Stimulated activated CD4-positive, alpha-beta T cell treated with anti-CD3 and anti-CD28 coated beads, Interleukin-2, amount 100 ng/mL, for 4 hours (primary cell): ENCODE data around the gene PFN3.
"Not testable (repeated sequence)": the region's sequence is repeated elsewhere in the genome, so short reads cannot be mapped to it uniquely, and the experiment has no call there.

Experiments used
- DNase-seq: peaks from one replicate; pipeline ENCODE4 v3.0.0-alpha.2; 2020; ENCODE audit warnings: low read depth

PFN3 gene

GRCh38 chr5:177372034-177372896, 28.2 kb downstream of the PFN3 start:
- no peak for DNase-seq

DNA sequence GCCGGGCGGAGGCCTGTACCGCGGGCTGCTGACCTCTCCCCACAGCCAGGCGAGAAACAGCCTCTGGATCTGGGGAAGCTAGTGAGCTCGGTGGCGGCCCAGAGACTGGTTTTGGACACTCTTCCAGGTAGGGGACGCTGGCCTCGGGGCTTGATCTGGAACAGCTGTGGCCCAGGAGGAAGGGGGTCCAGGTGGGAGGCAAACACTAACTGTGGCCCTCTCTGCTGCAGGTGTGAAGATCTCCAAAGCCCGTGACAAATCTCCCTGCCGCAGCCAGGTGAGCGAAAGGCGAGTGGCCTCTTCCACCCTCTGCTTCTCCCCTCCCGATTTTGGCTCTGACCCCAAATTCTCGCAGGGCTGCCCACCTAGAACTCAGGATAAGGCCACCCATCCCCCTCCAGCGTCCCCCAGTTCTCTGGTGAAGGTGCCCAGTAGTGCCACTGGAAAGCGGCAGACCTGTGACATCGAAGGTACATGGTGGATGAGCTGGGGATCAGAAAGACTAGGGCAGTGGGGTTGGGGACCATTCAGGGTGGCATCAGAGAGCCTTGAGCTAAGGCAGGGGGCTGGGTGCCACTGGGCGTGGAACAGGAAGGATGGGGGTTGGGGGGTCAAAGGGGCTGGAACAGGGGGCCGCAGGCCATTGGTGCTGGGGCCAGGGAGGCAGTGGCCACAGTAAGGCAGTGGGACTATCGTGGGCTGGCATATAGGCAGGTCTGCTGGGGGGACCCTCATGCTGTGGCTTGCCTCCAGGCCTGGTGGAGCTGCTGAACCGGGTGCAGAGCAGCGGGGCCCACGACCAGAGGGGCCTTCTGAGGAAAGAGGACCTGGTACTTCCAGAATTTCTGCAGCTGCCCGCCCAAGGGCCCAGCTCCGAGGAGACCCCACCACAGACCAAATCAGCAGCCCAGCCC, 29.1 kb downstream of the PFN3 start:
- no peak for DNase-seq

- DNase-seq = no peak
These were observed 29.9 kb downstream of the PFN3 start for GRCh38 chr5:177370488-177371119.

- DNase-seq = no peak
These were observed 30.6 kb downstream of the PFN3 start for GRCh38 chr5:177369645-177370440.

DNA sequence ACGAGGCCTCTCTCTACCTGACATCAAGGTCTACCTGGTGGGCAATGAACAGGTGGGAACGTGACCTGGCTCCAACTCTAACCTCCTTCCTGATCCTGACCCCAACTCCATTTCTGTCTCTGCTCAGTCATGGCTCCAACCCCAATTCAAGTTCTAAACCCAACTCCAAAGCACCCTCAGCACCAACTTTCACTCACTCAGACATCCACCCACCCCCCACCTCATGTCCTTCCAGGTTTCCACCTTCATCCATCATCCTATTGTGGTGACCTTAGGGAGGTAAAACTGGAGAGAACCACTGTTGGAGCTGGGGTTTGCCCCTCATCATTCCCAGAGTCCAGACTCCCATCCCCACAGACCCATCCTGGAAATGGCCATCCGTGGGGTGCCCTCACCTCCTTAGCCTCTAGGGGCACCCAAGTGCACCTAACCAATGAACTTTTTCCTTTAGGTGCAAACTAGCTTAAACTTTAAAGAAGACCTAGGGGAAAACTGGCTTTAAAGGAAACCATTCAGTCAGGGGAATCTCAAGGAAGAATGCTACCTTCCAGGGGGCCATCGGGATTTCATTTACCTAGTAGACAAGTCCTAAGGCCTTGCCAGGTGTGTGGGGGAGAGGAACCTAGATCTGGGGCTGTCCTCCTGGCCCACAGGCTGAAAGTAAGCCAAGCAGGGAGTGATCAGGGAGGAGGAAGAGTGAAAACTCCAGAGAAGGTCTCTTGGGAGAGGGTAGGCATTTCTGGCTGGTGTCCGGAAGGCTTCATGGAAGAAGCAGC, 31.4 kb downstream of the PFN3 start:
- no peak for DNase-seq

GRCh38 chr5:177367981-177368868, 32.2 kb downstream of the PFN3 start:
- DNase-seq = no peak

- no peak for DNase-seq
These were observed 33.1 kb downstream of the PFN3 start for GRCh38 chr5:177367323-177367848.

DNA sequence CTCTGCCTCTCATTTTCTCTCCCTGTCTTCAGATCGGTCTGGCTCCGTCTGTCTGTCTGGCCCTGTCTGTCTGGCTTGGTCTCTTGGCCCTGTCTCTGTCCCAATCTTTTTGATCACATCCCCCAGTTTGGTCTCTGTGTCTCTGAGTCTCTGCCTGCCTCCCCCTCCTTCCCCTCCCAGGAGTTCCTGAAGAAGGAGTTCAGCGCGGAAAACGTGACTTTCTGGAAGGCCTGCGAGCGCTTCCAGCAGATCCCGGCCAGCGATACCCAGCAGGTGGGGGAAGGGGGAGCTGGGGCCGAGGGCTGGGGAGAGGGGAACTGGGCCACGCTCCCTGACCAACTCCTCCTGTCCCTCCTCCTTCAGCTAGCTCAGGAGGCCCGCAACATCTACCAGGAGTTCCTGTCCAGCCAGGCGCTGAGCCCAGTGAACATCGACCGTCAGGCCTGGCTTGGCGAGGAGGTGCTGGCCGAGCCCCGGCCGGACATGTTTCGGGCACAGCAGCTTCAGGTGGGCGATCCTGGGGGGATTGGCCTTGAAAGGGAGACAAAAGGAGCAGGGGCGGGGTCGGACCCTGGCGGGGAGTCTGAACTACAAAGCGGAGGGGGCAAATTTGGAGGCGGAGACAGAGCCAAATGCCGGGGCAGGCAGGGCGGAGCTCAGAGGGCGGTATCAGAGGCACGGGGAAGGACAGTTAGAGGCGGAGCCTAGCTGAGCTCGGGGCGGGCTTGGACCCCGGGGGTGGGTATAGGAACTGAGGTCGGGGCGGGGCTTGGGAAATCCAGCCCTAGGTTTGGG, 33.7 kb downstream of the PFN3 start:
- DNase-seq = no peak

DNA sequence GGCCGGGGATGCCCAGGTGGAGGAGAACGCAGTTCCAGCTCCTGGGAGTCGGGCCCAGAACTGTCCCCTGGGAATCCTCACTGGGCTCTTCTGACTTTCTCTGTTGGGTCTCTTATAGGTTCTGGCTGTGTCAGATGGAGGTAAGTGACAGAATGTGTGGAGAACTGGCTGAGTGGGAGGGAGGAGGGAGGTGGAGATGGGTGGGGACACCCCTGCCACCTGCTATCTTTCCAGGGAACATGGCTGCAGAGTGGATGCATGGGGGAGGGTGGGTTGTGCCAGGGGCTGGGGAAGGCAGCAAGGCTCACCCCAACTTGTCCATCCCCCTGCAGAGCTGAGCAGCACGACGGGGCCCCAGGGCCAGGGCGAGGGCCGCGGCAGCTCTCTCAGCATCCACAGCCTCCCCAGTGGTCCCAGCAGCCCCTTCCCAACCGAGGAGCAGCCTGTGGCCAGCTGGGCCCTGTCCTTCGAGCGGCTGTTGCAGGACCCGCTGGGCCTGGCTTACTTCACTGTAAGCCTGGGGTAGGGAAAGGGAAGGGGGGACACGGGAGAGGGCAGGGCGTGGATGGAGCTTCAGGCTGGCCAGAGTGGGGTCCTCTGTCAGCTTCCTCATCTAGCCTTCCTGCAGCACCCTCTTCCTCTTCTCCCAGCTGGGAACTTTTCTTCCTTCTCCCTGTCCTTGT, 34.5 kb downstream of the PFN3 start:
- no peak for DNase-seq

DNA sequence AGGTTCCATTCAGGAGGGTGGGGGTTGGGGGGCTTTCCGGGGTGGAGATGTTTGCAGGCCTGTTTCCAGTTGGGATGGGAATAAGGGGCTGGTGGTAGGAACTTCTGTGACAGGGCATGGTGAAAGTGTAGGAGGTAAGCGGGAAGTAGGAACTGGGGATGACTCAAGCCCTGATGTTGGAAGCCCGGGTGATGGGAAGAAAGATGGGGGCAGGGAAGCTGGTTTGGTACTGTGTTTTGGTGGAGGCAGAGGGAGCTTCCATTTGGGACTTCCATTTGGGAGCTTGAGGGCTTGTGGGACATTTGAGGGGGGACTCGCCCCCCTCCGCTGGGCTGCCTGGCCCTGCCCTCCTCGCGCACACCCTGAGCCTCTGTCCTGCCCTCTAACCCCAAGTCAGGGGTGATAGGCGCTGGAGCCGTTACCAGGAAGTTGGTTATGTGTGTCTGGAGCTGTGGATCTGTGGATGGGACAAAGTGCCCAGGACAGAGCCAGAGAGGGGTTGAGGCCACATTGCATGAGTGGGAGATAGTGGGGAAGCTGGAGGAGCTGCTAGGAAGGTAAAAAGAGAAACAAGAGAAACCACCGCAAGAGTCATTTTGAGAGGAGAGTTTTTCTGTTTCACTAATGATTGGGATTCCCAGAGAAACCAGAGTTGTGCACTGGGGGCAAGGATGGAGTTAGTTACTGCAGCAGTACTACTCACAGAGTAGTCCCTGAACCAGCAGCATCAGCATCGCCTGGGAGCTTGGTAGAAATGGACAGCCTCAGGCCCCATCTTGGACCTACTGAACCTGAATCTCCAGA, 36.1 kb downstream of the PFN3 start:
- no peak for DNase-seq

GRCh38 chr5:177363565-177363964, 36.9 kb downstream of the PFN3 start:
- no peak for DNase-seq

- peak; percentile 70 for DNase-seq
These were observed 37.6 kb downstream of the PFN3 start for GRCh38 chr5:177362610-177363507.

GRCh38 chr5:177362292-177362609, 38.2 kb downstream of the PFN3 start:
- DNase-seq = no peak

GRCh38 chr5:177361418-177362291, 38.8 kb downstream of the PFN3 start:
- DNase-seq = no peak

DNA sequence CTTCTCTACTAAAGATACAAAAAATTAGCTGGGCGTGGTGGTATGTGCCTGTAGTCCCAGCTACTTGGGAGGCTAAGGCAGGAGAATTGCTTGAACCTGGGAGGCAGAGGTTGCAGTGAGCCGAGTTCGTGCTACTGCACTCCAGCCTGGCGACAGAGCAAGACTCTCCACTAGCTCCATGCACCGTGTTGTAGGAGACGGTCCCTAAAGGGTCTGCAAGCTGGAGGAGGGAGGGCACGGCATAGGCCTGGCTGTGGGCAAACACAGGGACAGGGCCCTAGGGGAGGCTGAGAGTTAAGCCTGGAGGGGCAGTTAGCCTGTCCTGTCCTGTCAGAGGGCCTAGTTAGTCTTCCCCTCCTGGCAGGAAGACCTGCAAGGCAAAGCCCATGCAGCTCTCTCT, 39.7 kb downstream of the PFN3 start:
- DNase-seq = not testable (repeated sequence)
